ENCODE results near the gene GSTA4. TPM values are rescaled to one million over a fixed set of nuclear protein-coding genes. Genes with fewer than 3 reads are reported as not detected.

The GSTA4 gene
- total and polyA plus RNA-seq, 2 donors (not counting 1 experiment from before 2014, with no cell fraction given) = 51.9 to 54.0 TPM

- H3K27me3 ChIP-seq (ENCODE audit: control insufficient read depth, insufficient read depth, low read length) = no peaks in the 10 kb centered on the region
- H3K4me2 ChIP-seq (ENCODE audit: extremely low read depth, insufficient read depth, low read length) = no peak overlapping the region
- no peaks in the 10 kb centered on the region for H3K9me3 ChIP-seq (ENCODE audit: control insufficient read depth, insufficient read depth, low read depth, low read length)
- no peak overlapping the region for H3K27ac ChIP-seq (ENCODE audit: insufficient read depth, low read length)
- no peaks in the 10 kb centered on the region for H3K79me2 ChIP-seq (ENCODE audit: control insufficient read depth, insufficient read depth, low read length)
- DNase-seq (ENCODE audit: low read depth in 2 of 2) = no peak
- no peak overlapping the region for H2AFZ ChIP-seq (ENCODE audit: low read length)
- H3K9ac ChIP-seq (ENCODE audit: insufficient read depth, low read length) = no peak overlapping the region
- H3K4me1 ChIP-seq (ENCODE audit: control insufficient read depth, extremely low read depth, insufficient read depth, low read length) = peaks cover 7% of the 10 kb centered on the region
- TF ChIP-seq EZH2 (IDR thresholded peaks at IDR 0.05; ENCODE audit: low read length, missing control alignments) (no peak), CTCF (conservative IDR thresholded peaks at IDR 0.05 in 1 of 2, IDR thresholded peaks at IDR 0.05 in 1 of 2; ENCODE audit: low read depth in 1 of 2, low read length in 2 of 2) (no peak)
- no peaks in the 10 kb centered on the region for H4K20me1 ChIP-seq (ENCODE audit: control insufficient read depth, extremely low read depth, insufficient read depth, low read length)
- H3K4me3 ChIP-seq (replicated peaks in 1 of 4; ENCODE audit: control extremely low read depth in 1 of 4, insufficient read depth in 1 of 4, low read depth in 3 of 4, low read length in 4 of 4) = no peak overlapping the region
- no peaks in the 10 kb centered on the region for H3K36me3 ChIP-seq (ENCODE audit: control insufficient read depth, insufficient read depth, low read length)
These were observed 63.7 kb downstream of the GSTA4 start for GRCh38 chr6:52931351-52931750.

GRCh38 chr6:52929321-52930164, 65.5 kb downstream of the GSTA4 start:
- H3K4me1 ChIP-seq (ENCODE audit: control insufficient read depth, extremely low read depth, insufficient read depth, low read length) = peaks cover 7% of the 10 kb centered on the region
- no peak overlapping the region for H2AFZ ChIP-seq (ENCODE audit: low read length)
- H3K27me3 ChIP-seq (ENCODE audit: control insufficient read depth, insufficient read depth, low read length) = no peaks in the 10 kb centered on the region
- H3K4me2 ChIP-seq (ENCODE audit: extremely low read depth, insufficient read depth, low read length) = peak overlapping the region; percentile 36
- H3K9ac ChIP-seq (ENCODE audit: insufficient read depth, low read length) = no peak overlapping the region
- no peaks in the 10 kb centered on the region for H3K79me2 ChIP-seq (ENCODE audit: control insufficient read depth, insufficient read depth, low read length)
- H3K4me3 ChIP-seq (replicated peaks in 1 of 4; ENCODE audit: control extremely low read depth in 1 of 4, insufficient read depth in 1 of 4, low read depth in 3 of 4, low read length in 4 of 4) = no peak overlapping the region
- no peaks in the 10 kb centered on the region for H3K9me3 ChIP-seq (ENCODE audit: control insufficient read depth, insufficient read depth, low read depth, low read length)
- TF ChIP-seq CTCF (conservative IDR thresholded peaks at IDR 0.05 in 1 of 2, IDR thresholded peaks at IDR 0.05 in 1 of 2; ENCODE audit: low read depth in 1 of 2, low read length in 2 of 2) (no peak), EZH2 (IDR thresholded peaks at IDR 0.05; ENCODE audit: low read length, missing control alignments) (no peak)
- no peaks in the 10 kb centered on the region for H4K20me1 ChIP-seq (ENCODE audit: control insufficient read depth, extremely low read depth, insufficient read depth, low read length)
- DNase-seq (ENCODE audit: low read depth in 2 of 2) = peak; percentile 90 to 91
- H3K36me3 ChIP-seq (ENCODE audit: control insufficient read depth, insufficient read depth, low read length) = no peaks in the 10 kb centered on the region
- H3K27ac ChIP-seq (ENCODE audit: insufficient read depth, low read length) = peak overlapping the region; percentile 55

Other genes starting within 250 kb of the GSTA4 start
- gene GSTA2, start 231.8 kb downstream of the GSTA4 start, total RNA-seq = not detected in 2 replicates
- gene GSTA2, start 231.8 kb downstream of the GSTA4 start, polyA plus RNA-seq = not detected in 2 replicates
- under 0.01 TPM in 1 of 2 replicates, not detected in the other for gene GSTA1, start 191.5 kb downstream of the GSTA4 start, total RNA-seq
- gene GSTA1, start 191.5 kb downstream of the GSTA4 start, polyA plus RNA-seq = not detected in 2 replicates
- not detected in 2 replicates for gene GSTA5, start 154.5 kb downstream of the GSTA4 start, total RNA-seq
- not detected in 2 replicates for gene GSTA5, start 154.5 kb downstream of the GSTA4 start, polyA plus RNA-seq
- not detected in 2 replicates for gene GSTA3, start 85.6 kb downstream of the GSTA4 start, total RNA-seq
- not detected in 2 replicates for gene GSTA3, start 85.6 kb downstream of the GSTA4 start, polyA plus RNA-seq
- 6.7 and 10.1 TPM in 2 replicates for gene CILK1, start 66.5 kb upstream of the GSTA4 start, total RNA-seq
- gene CILK1, start 66.5 kb upstream of the GSTA4 start, polyA plus RNA-seq = 15.4 and 16.4 TPM in 2 replicates
- 35.7 and 44.8 TPM in 2 replicates for gene FBXO9, start 70.1 kb upstream of the GSTA4 start, total RNA-seq
- 49.9 and 65.2 TPM in 2 replicates for gene FBXO9, start 70.1 kb upstream of the GSTA4 start, polyA plus RNA-seq
- not detected in 2 replicates for gene GCM1, start 153.6 kb upstream of the GSTA4 start, total RNA-seq
- gene GCM1, start 153.6 kb upstream of the GSTA4 start, polyA plus RNA-seq = not detected in 2 replicates